ENCODE results near the gene PBX1.

- TF ChIP-seq CTCF (IDR thresholded peaks at IDR 0.05) (no peak), POLR2AphosphoS5 (IDR thresholded peaks at IDR 0.05) (no peak)
Observed at GRCh38 chr1:164853146-164853545, 294.2 kb downstream of the PBX1 start.
